CD14-positive monocyte (primary cell): Measurements from ENCODE around the gene OR9Q2. TPM values are rescaled to one million over a fixed set of nuclear protein-coding genes. Genes with fewer than 3 reads are reported as not detected.

Experiments
- DNase-seq, 3 donors: peaks; one replicate each; pipeline ENCODE4 v3.0.0-alpha.2; 2011 to 2022
- H2AFZ ChIP-seq: 2 replicates; pipeline ENCODE4 v1.6.0; 2012; ENCODE audit warnings: mild to moderate bottlenecking, low read depth, low read length, inconsistent platforms; ENCODE audit not compliant: insufficient read depth, poor library complexity, severe bottlenecking
- H3K27ac ChIP-seq, 2 donors: 1 replicate in 1 of 2; 2 replicates in 1 of 2; pipeline ENCODE4 v1.5.1; 2012 to 2013; ENCODE audit warnings: low read length in 2 of 2, control low read depth in 1 of 2, inconsistent platforms in 1 of 2, low read depth in 1 of 2, mild to moderate bottlenecking in 1 of 2
- H3K27me3 ChIP-seq, 2 donors: one replicate each; pipeline versions ENCODE4 v1.6.0 to v1.6.1; 2011 to 2013; ENCODE audit warnings: low read length in 2 of 2; ENCODE audit not compliant: control insufficient read depth in 2 of 2, insufficient read depth in 2 of 2
- H3K36me3 ChIP-seq, 2 donors: replicated peaks in 1 of 2; 1 replicate in 1 of 2; 2 replicates in 1 of 2; pipeline versions ENCODE4 v1.5.1 to v1.6.1; 2012 to 2013; ENCODE audit warnings: low read length in 2 of 2, control low read depth in 1 of 2, inconsistent platforms in 1 of 2, mild to moderate bottlenecking in 1 of 2; ENCODE audit not compliant: insufficient read depth in 2 of 2, control insufficient read depth in 1 of 2
- H3K4me1 ChIP-seq, 2 donors: 1 replicate in 1 of 2; 2 replicates in 1 of 2; pipeline versions ENCODE4 v1.5.1 to v1.6.1; 2012 to 2013; ENCODE audit warnings: low read length in 2 of 2, control low read depth in 1 of 2, inconsistent platforms in 1 of 2, mild to moderate bottlenecking in 1 of 2, moderate library complexity in 1 of 2; ENCODE audit not compliant: insufficient read depth in 2 of 2, control insufficient read depth in 1 of 2
- H3K4me2 ChIP-seq: replicated peaks from 2 replicates; pipeline ENCODE3; 2012; ENCODE audit warnings: low read length, moderate library complexity, mild to moderate bottlenecking; ENCODE audit not compliant: poor library complexity, severe bottlenecking; ENCODE audit errors: extremely low read depth
- H3K4me3 ChIP-seq, 3 experiments: fragments of 200-600 bp in 1 of 3; sonication (generic) in 1 of 3; replicated peaks in 1 of 3; 1 replicate in 2 of 3; 2 replicates in 1 of 3; pipeline ENCODE4 v1.5.1; 2011 to 2013; ENCODE audit warnings: low read length in 3 of 3, mild to moderate bottlenecking in 3 of 3, control low read depth in 2 of 3, low read depth in 2 of 3, inconsistent platforms in 1 of 3, moderate library complexity in 1 of 3
- H3K79me2 ChIP-seq: 2 replicates; pipeline ENCODE4 v1.6.0; 2012; ENCODE audit warnings: mild to moderate bottlenecking, control low read depth, inconsistent platforms, low read length, moderate library complexity; ENCODE audit not compliant: insufficient read depth
- H3K9ac ChIP-seq: 2 replicates; pipeline ENCODE4 v1.6.0; 2017; ENCODE audit warnings: low read length, mild to moderate bottlenecking; ENCODE audit not compliant: insufficient read depth, poor library complexity, severe bottlenecking
- H3K9me3 ChIP-seq, 2 donors: replicated peaks in 1 of 2; 1 replicate in 1 of 2; 2 replicates in 1 of 2; pipeline versions ENCODE4 v1.5.1 to v1.6.1; 2012 to 2013; ENCODE audit warnings: low read length in 2 of 2, control low read depth in 1 of 2; ENCODE audit not compliant: control insufficient read depth in 1 of 2, insufficient read depth in 1 of 2
- H4K20me1 ChIP-seq: 2 replicates; pipeline ENCODE4 v1.6.0; 2012; ENCODE audit warnings: mild to moderate bottlenecking, low read length, control low read depth, moderate library complexity; ENCODE audit not compliant: insufficient read depth
- H3K27ac Mint-ChIP-seq, 7 donors: one replicate each; pipeline ENCODE4 v1.8.0; 2020; ENCODE audit warnings: mild to moderate bottlenecking in 7 of 7, mixed read lengths in 7 of 7, moderate library complexity in 6 of 7, inconsistent platforms in 2 of 7
- H3K27me3 Mint-ChIP-seq, 3 donors: one replicate each; pipeline ENCODE4 v1.8.0; 2021 to 2022; ENCODE audit warnings: low read depth in 3 of 3, mild to moderate bottlenecking in 3 of 3, mixed read lengths in 3 of 3, moderate library complexity in 3 of 3, inconsistent platforms in 1 of 3
- H3K36me3 Mint-ChIP-seq, 2 donors: one replicate each; pipeline ENCODE4 v1.8.0; 2020; ENCODE audit warnings: mixed read lengths in 2 of 2, inconsistent platforms in 1 of 2, mild to moderate bottlenecking in 1 of 2
- H3K4me1 Mint-ChIP-seq: one replicate; pipeline ENCODE4 v1.8.0; 2020; ENCODE audit warnings: mild to moderate bottlenecking, mixed read lengths
- H3K4me3 Mint-ChIP-seq, 2 donors: one replicate each; pipeline ENCODE4 v1.8.0; 2020; ENCODE audit warnings: mild to moderate bottlenecking in 2 of 2, mixed read lengths in 2 of 2, moderate library complexity in 1 of 2
- H3K9me3 Mint-ChIP-seq, 7 donors: one replicate each; pipeline ENCODE4 v1.8.0; 2020 to 2022; ENCODE audit warnings: mixed read lengths in 7 of 7, mild to moderate bottlenecking in 6 of 7, moderate library complexity in 6 of 7, inconsistent platforms in 2 of 7
- WGBS: methylation state at CpG from one replicate; pipeline ENCODE4 v1.1.5; 2013; ENCODE audit warnings: missing lambda C conversion rate; ENCODE audit not compliant: insufficient coverage; 5-methylcytosine and 5-hydroxymethylcytosine counted together
- intact Hi-C, 2 donors: fragments of 100-400 bp; cut with micrococcal nuclease; formaldehyde crosslinking; loops; one replicate each; pipeline versions ENCODE4 v1.15.0 to v1.15.1; 2023
- polyA plus RNA-seq, 3 donors: library from polyadenylated mRNA; depleted of rRNA in 1 of 3; unstranded in 2 of 3; stranded (reverse) in 1 of 3; fragments of 300-500 nt in 2 of 3; fragments of >200 nt in 1 of 3; fragmentation: Illumina TruSeq in 2 of 3; gene quantifications; 1 replicate in 2 of 3; 2 replicates in 1 of 3; pipeline ENCODE4 v1.2.3, GENCODE V29; 2012 to 2021
- TF ChIP-seq, protein P1 (sequence below): fragments of 200-600 bp; IDR thresholded peaks from one replicate; pipeline ENCODE4 v1.8.0; 2022; ENCODE audit warnings: antibody characterized with exemption, mild to moderate bottlenecking

OR9Q2 gene
- polyA plus RNA-seq, 3 donors = not detected

DNA sequence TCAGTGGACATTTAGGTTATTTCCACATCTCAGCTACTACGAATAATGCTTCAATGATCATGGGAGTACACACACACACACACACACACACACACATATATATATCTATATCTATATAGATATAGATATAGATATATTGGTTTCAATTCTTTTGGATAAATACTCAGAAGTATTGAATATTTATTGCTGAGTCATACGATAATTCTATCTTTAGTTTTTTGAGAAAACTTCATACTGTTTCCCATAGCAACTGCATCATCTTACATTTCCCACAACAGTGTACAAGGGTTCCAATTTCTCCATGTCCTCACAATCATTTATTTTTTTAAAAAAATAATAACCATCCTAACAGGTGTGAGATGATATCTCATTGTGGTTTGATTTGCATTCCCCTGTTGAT, 7.1 kb downstream of the OR9Q2 start:
- H3K27me3 Mint-ChIP-seq = peaks cover 0 to 2% (median 0%) of the 10 kb centered on the region in 3 donors
- WGBS = no CpG with 5 or more reads among the region's 2 CpGs
- Histone ChIP-seq H3K9me3 (peaks cover 0 to 6% of the 10 kb centered on the region in 2 donors), H3K79me2 (no peaks in the 10 kb centered on the region), H3K27ac (no peak overlapping the region), H3K4me3 (no peak overlapping the region), H2AFZ (no peak overlapping the region), H3K4me1 (no peaks in the 10 kb centered on the region), H3K36me3 (no peaks in the 10 kb centered on the region), H4K20me1 (no peaks in the 10 kb centered on the region), H3K4me2 (no peak overlapping the region), H3K9ac (no peak overlapping the region), H3K27me3 (no peaks in the 10 kb centered on the region)
- DNase-seq = no peak
- H3K27ac Mint-ChIP-seq = no peak overlapping the region
- no peak overlapping the region for H3K4me3 Mint-ChIP-seq
- H3K36me3 Mint-ChIP-seq = no peaks in the 10 kb centered on the region
- no peaks in the 10 kb centered on the region for H3K4me1 Mint-ChIP-seq
- intact Hi-C loops = no loop called here
- TF ChIP-seq, protein P1, sequence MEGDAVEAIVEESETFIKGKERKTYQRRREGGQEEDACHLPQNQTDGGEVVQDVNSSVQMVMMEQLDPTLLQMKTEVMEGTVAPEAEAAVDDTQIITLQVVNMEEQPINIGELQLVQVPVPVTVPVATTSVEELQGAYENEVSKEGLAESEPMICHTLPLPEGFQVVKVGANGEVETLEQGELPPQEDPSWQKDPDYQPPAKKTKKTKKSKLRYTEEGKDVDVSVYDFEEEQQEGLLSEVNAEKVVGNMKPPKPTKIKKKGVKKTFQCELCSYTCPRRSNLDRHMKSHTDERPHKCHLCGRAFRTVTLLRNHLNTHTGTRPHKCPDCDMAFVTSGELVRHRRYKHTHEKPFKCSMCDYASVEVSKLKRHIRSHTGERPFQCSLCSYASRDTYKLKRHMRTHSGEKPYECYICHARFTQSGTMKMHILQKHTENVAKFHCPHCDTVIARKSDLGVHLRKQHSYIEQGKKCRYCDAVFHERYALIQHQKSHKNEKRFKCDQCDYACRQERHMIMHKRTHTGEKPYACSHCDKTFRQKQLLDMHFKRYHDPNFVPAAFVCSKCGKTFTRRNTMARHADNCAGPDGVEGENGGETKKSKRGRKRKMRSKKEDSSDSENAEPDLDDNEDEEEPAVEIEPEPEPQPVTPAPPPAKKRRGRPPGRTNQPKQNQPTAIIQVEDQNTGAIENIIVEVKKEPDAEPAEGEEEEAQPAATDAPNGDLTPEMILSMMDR = no peak
- H3K9me3 Mint-ChIP-seq = peaks cover 3 to 15% (median 7%) of the 10 kb centered on the region in 7 donors

DNA sequence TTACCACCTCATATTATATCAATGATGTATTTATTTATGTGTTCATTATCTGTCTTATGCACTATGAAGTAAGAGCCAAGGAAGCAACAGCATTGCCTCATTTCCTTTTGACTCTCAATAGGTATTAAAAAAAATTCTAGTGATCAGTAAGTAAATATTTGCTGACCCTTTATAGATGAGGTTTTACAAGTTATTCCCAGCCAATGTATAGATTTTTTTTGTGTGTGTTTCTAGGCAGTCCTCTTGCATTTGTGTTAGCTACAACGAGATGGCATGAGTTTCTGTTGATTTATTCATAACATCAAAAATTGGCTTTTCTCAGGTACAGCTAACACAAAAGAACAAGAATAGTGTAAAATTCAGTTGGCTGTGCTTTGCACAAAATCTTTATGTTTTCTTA, 10.4 kb downstream of the OR9Q2 start:
- no CpG with 5 or more reads among the region's 1 CpG for WGBS
- TF ChIP-seq, protein P1 = no peak
- intact Hi-C loops = no loop called here

More for the DNA sequence above, 10.4 kb downstream of the OR9Q2 start:
- no peaks in the 10 kb centered on the region for H3K79me2 ChIP-seq
- Mint-ChIP-seq H3K9me3 (peaks cover 3 to 15% (median 9%) of the 10 kb centered on the region in 7 donors), H3K36me3 (no peaks in the 10 kb centered on the region), H3K4me1 (no peaks in the 10 kb centered on the region), H3K4me3 (no peak overlapping the region), H3K27me3 (no peaks in the 10 kb centered on the region), H3K27ac (no peak overlapping the region)
- H3K9ac ChIP-seq = no peak overlapping the region
- no peak overlapping the region for H3K4me3 ChIP-seq
- H3K27ac ChIP-seq = no peak overlapping the region
- no peak overlapping the region for H2AFZ ChIP-seq
- no peaks in the 10 kb centered on the region for H4K20me1 ChIP-seq
- no peak overlapping the region for H3K4me2 ChIP-seq
- peaks cover 0 to 6% of the 10 kb centered on the region in 2 donors for H3K9me3 ChIP-seq
- no peaks in the 10 kb centered on the region for H3K36me3 ChIP-seq
- no peaks in the 10 kb centered on the region for H3K27me3 ChIP-seq
- no peak for DNase-seq
- no peaks in the 10 kb centered on the region for H3K4me1 ChIP-seq
